Measurements from ENCODE around the gene ELMO2. TPM values are rescaled to one million over a fixed set of nuclear protein-coding genes. Genes with fewer than 3 reads are reported as not detected.
A peak's percentile ranks its signal among the peaks of the same experiment; 100 is the strongest.

ELMO2 gene
- total RNA-seq, 8 experiments from 2014 or later: 23.0 to 58.2 (median 38.2) TPM

DNA sequence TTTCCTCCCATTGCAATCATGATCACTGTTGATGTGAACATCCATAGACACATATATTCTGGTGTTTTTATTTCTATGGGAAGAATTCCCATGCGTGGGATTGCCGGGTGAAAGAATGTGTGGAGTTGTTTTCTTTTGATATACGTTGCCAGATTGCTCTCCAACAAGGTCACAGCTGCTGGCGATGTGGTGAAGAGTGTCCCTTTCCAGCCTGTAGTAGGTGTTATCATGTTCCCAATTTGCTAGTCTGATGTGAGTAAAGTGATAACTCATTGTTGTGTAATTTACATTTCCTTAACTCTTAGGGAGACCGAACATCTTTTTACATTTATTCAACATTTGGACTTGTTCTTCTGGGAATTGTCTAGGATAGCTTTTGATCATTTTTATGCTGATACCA is 14.5 kb upstream of the ELMO2 start:
- no peak overlapping the region for H3K27ac ChIP-seq
- no peak overlapping the region for H3K4me3 ChIP-seq
- peaks cover 8 to 17% of the 10 kb centered on the region in 2 donors for H3K4me1 ChIP-seq (replicated peaks in 1 of 2)
- peak in 2 of 8 experiments; percentile 43 to 60 for ATAC-seq (replicated peaks in 6 of 8)
- 4 to 100% (median 61%) methylated on average over 1 to 5 of the region's 5 CpGs for WGBS, 10 experiments
- in situ Hi-C loops (cut with MboI; ENCODE audit: low pct_unique_long_range_greater_than_20kb in 2 of 9, low sequenced_read_pairs in 9 of 9, unreplicated experiment in 9 of 9): no loop called here

DNA sequence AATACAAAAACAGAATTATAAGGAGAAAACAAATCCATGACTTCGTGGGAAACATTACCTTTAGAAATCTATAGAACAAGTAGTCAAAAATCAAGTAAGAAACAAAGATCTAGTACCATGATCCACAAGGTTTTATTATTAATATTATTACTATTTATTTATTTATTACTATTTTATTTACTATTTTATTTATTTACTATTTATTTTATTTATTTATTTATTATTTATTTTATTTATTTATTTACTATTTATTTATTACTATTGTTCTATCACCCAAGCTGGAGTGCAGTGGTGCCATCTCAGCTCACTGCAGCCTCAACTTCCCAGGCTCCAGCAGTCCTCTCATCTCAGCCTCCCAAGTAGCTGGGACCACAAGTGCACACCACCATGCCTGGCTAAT is 13.5 kb upstream of the ELMO2 start:
- Histone ChIP-seq H3K27ac (no peak overlapping the region), H3K4me3 (no peak overlapping the region), H3K4me1 (replicated peaks in 1 of 2) (peaks cover 9 to 27% of the 10 kb centered on the region in 2 donors)
- 9 to 100% (median 77%) methylated on average over 1 of the region's 1 CpG for WGBS, 10 experiments
- no peak for ATAC-seq (replicated peaks in 6 of 8)
- in situ Hi-C loops (cut with MboI; ENCODE audit: low pct_unique_long_range_greater_than_20kb in 2 of 9, low sequenced_read_pairs in 9 of 9, unreplicated experiment in 9 of 9): no loop called here

DNA sequence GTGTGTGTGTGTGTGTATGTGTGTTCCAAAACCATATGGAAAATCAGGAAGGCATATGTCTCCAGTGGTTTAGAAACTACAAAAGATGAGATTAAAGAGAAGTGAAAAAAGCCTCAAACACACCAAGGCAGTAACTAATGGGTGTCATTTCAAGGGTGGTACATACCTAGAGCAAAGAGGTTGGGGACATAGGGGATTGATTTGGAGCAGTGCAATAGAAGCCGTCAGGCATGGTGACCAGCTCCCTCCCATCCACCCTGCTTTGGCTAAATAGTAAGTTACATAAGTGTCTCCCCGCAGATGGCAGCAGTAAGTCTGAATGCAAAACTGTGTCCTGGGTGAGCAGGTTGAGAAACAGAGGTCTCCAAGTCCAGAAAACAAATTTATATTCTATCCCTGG is 10.4 kb upstream of the ELMO2 start:
- 0 to 100% (median 57%) methylated on average over 1 to 2 of the region's 2 CpGs for WGBS, 10 experiments
- peak in 2 of 8 experiments; percentile 48 to 51 for ATAC-seq (replicated peaks in 6 of 8)
- Histone ChIP-seq H3K27ac (peak overlapping the region in 1 of 2 donors; percentile 58), H3K4me1 (replicated peaks in 1 of 2) (peaks cover 19 to 31% of the 10 kb centered on the region in 2 donors), H3K4me3 (no peak overlapping the region)
- in situ Hi-C loops (cut with MboI; ENCODE audit: low pct_unique_long_range_greater_than_20kb in 2 of 9, low sequenced_read_pairs in 9 of 9, unreplicated experiment in 9 of 9): no loop called here

DNA sequence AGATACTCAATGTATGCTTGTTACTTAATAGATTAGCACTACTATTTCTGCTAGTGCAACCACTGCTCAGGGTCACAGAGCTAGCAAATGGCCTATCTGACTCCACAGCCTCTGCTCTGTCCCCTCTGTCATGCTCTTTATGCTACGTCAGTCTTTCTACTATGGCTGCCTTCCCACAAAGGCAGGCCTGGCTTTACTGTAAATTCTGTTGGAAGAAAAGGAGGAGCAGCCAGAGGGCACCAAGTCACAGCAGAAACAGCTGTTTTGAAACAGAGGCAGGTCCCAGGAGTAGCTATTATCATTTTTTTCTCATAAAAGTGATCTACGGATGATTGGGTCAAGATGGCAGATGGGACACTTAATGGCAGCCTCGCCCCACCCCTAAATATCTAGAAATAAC is 10.0 kb upstream of the ELMO2 start:
- H3K27ac ChIP-seq: peak overlapping the region; percentile 58 to 66
- 7 to 80% (median 55%) methylated on average over 1 to 2 of the region's 3 CpGs; no CpG with 5 or more reads in 4 of the 10 experiments for WGBS, 10 experiments
- H3K4me3 ChIP-seq: no peak overlapping the region
- in situ Hi-C loops (cut with MboI; ENCODE audit: low pct_unique_long_range_greater_than_20kb in 2 of 9, low sequenced_read_pairs in 9 of 9, unreplicated experiment in 9 of 9): no loop called here
- H3K4me1 ChIP-seq (replicated peaks in 1 of 2): peaks cover 22 to 33% of the 10 kb centered on the region in 2 donors
- ATAC-seq (replicated peaks in 6 of 8): peak in 7 of 8 experiments; percentile 46 to 95 (median 93)

DNA sequence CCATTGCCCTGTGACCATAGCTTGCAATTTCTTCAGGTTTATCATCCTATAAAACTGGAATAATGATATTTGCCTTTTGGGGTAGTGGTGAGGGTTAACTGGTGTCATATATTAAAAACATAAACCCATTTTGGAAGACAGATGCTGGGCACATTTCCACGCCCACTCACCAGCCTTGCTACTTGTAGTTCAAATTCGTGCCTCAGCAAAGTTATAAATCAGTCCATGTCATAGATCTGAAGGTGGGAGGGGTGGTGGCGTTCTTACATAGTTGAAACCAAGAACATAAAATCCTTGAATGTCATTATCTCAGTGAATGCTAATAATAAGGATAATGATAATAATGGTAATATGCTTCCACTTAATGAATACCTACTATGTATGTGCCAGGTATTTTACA is 9.4 kb upstream of the ELMO2 start:
- Histone ChIP-seq H3K27ac (peak overlapping the region in 1 of 2 donors; percentile 66), H3K4me3 (no peak overlapping the region), H3K4me1 (replicated peaks in 1 of 2) (peaks cover 23 to 28% of the 10 kb centered on the region in 2 donors)
- in situ Hi-C loops (cut with MboI; ENCODE audit: low pct_unique_long_range_greater_than_20kb in 2 of 9, low sequenced_read_pairs in 9 of 9, unreplicated experiment in 9 of 9): no loop called here
- 0 to 90% (median 69%) methylated on average over 2 to 3 of the region's 3 CpGs; no CpG with 5 or more reads in 3 of the 10 experiments for WGBS, 10 experiments
- ATAC-seq (replicated peaks in 6 of 8): no peak

DNA sequence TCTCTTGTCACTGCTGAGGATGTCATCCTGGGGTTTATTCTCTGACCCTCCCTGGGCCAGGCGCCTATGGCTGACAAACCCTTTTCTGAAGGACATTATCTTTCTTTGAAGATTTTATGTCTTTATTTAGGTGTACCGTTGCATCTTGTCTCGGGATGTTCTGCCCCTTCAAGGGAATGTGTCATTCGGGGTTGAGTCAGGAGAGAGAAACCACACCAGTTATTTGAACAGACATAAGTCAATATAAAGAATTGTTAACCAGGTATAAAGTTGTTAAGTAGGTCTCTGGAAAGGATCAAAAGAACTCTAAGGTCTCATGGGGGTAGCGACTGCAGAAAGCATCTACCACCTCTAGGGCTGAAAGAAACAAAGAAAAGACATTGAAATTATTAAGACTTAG is 8.2 kb upstream of the ELMO2 start:
- peaks cover 26 to 27% of the 10 kb centered on the region in 2 donors for H3K4me1 ChIP-seq (replicated peaks in 1 of 2)
- in situ Hi-C loops (cut with MboI; ENCODE audit: low pct_unique_long_range_greater_than_20kb in 2 of 9, low sequenced_read_pairs in 9 of 9, unreplicated experiment in 9 of 9): no loop called here
- H3K4me3 ChIP-seq: no peak overlapping the region
- WGBS, 10 experiments: 17 to 100% (median 78%) methylated on average over 2 to 4 of the region's 5 CpGs; no CpG with 5 or more reads in 2 of the 10 experiments
- no peak for ATAC-seq (replicated peaks in 6 of 8)
- no peak overlapping the region for H3K27ac ChIP-seq

DNA sequence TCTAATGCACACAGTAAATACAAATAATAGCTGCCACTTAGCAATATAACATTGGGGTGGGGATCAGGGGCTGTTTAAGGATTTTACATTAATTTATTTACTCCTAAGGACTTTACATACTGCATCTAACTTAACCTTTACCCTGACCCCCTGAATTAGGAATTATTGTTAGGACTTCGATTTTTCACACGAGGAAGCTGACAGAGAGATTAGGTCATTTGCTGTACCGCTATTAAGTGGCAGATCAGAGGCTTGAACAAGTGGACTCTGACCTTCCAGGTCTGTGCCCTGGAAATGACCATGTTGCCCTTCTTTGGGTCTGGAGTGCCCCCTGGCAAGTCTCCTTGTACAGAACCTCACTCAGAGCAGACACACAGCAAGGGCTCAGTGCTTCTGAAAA is 5.2 kb upstream of the ELMO2 start:
- Histone ChIP-seq H3K4me1 (replicated peaks in 1 of 2) (peaks cover 21 to 25% of the 10 kb centered on the region in 2 donors), H3K27ac (no peak overlapping the region), H3K4me3 (no peak overlapping the region)
- in situ Hi-C loops (cut with MboI; ENCODE audit: low pct_unique_long_range_greater_than_20kb in 2 of 9, low sequenced_read_pairs in 9 of 9, unreplicated experiment in 9 of 9): no loop called here
- WGBS, 10 experiments: 0 to 88% (median 60%) methylated on average over 1 to 3 of the region's 3 CpGs; no CpG with 5 or more reads in 3 of the 10 experiments
- no peak for ATAC-seq (replicated peaks in 6 of 8)

DNA sequence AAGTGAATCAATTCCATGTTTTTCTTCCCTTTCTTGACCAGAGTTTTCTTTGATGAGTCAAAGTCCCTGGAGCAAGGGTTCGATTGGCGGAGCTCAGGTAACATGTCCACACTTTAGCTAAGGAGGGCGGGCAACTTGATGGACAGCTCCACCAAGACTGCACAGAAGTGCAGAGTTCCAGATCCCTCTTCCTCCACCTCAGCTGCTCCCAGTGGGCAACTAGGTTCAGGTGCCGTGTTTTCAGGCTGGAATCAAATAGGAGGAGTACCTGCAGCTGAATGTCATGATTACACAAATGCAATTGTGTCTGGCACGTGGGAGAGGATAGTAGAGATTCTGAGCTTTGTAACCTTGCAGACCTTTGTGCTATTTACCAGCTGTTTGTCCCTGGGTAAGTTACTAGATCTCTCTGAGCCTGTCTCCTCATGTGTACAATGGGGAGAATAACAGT is 1.9 kb upstream of the ELMO2 start:
- peaks cover 15 to 19% of the 10 kb centered on the region in 2 donors for H3K4me1 ChIP-seq (replicated peaks in 1 of 2)
- ATAC-seq (replicated peaks in 6 of 8): no peak
- H3K4me3 ChIP-seq: no peak overlapping the region
- no peak overlapping the region for H3K27ac ChIP-seq
- in situ Hi-C loops (cut with MboI; ENCODE audit: low pct_unique_long_range_greater_than_20kb in 2 of 9, low sequenced_read_pairs in 9 of 9, unreplicated experiment in 9 of 9): no loop called here
- 50 to 86% (median 66%) methylated on average over 2 to 4 of the region's 5 CpGs; no CpG with 5 or more reads in 2 of the 10 experiments for WGBS, 10 experiments

DNA sequence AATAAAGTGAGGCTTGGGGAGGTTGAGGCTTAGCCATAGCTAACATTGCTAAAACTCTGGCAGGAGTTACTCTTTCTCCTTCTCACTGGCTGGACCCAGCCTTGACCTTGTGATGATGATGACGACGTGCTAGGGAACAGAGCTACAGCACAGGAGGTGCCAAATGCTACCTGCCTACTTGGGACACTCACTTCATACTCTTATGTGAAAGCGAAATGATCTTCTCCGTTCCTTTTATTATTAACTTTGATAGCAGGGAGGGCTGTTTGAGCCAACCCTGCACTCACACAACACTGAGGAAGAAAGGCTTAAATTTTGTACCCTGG is 1.2 kb upstream of the ELMO2 start:
- in situ Hi-C loops (cut with MboI; ENCODE audit: low pct_unique_long_range_greater_than_20kb in 2 of 9, low sequenced_read_pairs in 9 of 9, unreplicated experiment in 9 of 9): no loop called here
- WGBS, 10 experiments: 0 to 100% (median 55%) methylated on average over 1 to 4 of the region's 4 CpGs; no CpG with 5 or more reads in 3 of the 10 experiments
- Histone ChIP-seq H3K4me3 (no peak overlapping the region), H3K27ac (no peak overlapping the region), H3K4me1 (replicated peaks in 1 of 2) (peaks cover 15 to 19% of the 10 kb centered on the region in 2 donors)
- no peak for ATAC-seq (replicated peaks in 6 of 8)

DNA sequence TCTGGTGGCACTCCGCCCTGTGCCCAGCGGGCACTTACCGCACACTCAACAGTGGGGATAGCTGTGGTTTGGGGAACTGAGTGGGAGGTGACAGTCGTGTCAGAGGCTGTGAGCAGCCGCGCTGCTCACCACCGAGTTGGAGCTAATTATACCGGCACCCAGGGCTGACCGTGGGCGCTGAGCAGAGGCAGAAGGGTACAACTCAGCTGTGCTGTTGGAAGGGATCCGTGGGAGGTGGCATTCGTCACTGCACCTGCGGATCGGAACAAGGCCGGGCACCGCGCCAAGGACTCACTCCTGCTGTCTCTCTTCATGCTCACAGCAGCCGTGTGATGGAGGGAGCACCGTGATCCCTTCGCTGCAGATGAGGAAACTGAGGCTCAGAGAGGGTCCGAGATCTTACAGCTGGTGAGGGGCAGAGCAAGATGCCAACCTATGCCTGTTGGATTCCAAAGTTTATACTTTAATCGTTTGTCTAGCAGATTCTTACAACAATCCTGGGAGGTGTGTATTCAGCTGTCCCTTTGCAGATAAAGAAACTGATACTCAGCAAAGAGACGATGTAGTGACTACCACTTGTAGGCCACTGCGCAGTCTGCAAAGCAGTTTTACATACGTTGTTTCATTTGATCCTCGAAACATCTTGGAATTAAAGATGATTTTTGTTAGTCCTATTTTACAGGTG is 713 bp upstream of the ELMO2 start:
- WGBS, 10 experiments: 28 to 80% (median 40%) methylated on average over 1 to 6 of the region's 26 CpGs; no CpG with 5 or more reads in 3 of the 10 experiments
- H3K27ac ChIP-seq: no peak overlapping the region
- H3K4me1 ChIP-seq (replicated peaks in 1 of 2): peaks cover 14 to 16% of the 10 kb centered on the region in 2 donors
- peak; percentile 8 to 22 (median 21) for ATAC-seq (replicated peaks in 6 of 8)
- in situ Hi-C loops (cut with MboI; ENCODE audit: low pct_unique_long_range_greater_than_20kb in 2 of 9, low sequenced_read_pairs in 9 of 9, unreplicated experiment in 9 of 9): no loop called here
- peak overlapping the region; percentile 70 to 98 (median 80) for H3K4me3 ChIP-seq

DNA sequence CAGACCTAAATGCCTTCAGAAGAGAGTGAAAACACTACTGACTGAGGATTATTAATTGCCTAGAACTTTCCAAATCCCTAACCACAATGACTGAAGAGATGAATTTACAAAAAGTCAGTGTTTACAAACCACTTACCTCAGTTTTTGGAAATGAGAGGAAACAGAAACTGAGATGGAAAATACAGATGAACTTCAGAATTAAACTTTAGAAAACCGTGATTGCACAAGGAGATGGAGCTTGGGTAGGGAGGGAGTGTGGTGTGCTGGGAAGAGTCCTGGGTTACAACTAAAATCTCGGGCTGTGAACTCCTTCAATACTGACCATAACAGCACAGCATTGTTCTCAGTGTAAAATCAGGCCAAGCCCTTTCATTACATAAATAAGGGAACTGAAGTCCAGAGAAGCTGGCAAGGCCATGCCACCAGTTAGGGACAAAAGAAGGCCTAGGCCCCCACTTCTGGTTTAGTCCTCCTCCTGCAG is 4.0 kb downstream of the ELMO2 start:
- Histone ChIP-seq H3K4me3 (no peak overlapping the region), H3K27ac (no peak overlapping the region), H3K4me1 (replicated peaks in 1 of 2) (peaks cover 9 to 18% of the 10 kb centered on the region in 2 donors)
- ATAC-seq (replicated peaks in 6 of 8): no peak
- in situ Hi-C loops (cut with MboI; ENCODE audit: low pct_unique_long_range_greater_than_20kb in 2 of 9, low sequenced_read_pairs in 9 of 9, unreplicated experiment in 9 of 9): no loop called here
- 22 to 92% (median 73%) methylated on average over 1 to 2 of the region's 2 CpGs; no CpG with 5 or more reads in 2 of the 10 experiments for WGBS, 10 experiments

DNA sequence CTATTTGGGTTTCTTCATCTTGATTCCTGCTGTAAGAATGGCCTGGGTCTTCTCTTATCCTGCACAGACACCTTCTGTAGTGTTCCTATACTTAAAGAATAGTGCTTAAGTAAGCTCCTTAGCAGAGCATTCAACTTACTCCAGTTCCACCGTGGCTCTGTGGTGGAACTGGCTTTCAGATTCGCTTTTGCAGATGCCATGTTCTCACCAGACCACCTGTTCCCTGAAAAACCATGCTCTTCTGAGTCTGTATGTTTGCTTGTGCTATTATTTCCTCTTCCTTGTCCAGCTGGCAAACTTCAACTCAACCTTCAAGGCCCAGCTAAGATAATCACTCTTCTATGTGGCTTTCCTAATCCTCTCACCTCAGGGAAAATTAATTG is 4.9 kb downstream of the ELMO2 start:
- Histone ChIP-seq H3K4me3 (no peak overlapping the region), H3K27ac (no peak overlapping the region), H3K4me1 (replicated peaks in 1 of 2) (peaks cover 17 to 27% of the 10 kb centered on the region in 2 donors)
- in situ Hi-C loops (cut with MboI; ENCODE audit: low pct_unique_long_range_greater_than_20kb in 2 of 9, low sequenced_read_pairs in 9 of 9, unreplicated experiment in 9 of 9): no loop called here
- WGBS, 10 experiments: 60 to 85% (median 76%) methylated on average over 2 of the region's 2 CpGs; no CpG with 5 or more reads in 6 of the 10 experiments
- ATAC-seq (replicated peaks in 6 of 8): no peak

DNA sequence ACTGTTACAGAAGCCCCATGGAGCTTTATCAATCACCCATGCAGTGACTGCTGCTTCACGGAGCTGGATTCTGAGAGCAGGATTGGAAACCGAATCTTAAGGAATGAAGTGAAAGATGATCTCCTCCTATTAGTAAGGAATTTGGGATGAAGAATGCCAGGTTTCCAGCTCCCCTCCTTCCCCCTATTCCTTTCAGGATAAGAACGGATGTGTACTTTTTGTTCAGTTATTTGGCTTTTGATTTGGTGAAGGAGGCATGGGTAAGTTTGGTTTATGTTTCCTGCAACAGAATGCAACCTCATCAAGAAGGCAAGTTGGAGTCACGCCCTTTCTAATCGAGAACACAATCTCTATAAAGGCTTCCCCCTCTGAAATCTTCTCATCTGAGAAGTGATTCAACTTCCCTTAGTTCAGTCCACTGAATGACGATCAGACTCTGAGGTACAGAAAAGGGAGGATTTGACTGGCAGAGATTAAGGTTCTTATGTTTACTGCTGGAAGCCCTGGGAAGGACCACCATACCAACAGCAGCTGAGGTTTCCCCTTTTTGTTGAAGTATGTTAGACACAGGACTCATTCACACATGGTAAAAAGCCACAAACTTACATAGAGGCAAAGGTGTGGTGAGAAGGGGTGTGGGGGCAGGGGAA is 5.5 kb downstream of the ELMO2 start:
- Histone ChIP-seq H3K4me1 (replicated peaks in 1 of 2) (peaks cover 22 to 32% of the 10 kb centered on the region in 2 donors), H3K27ac (no peak overlapping the region), H3K4me3 (no peak overlapping the region)
- peak in 5 of 8 experiments; percentile 13 to 46 (median 25) for ATAC-seq (replicated peaks in 6 of 8)
- 4 to 60% (median 40%) methylated on average over 1 to 6 of the region's 6 CpGs; no CpG with 5 or more reads in 1 of the 10 experiments for WGBS, 10 experiments
- in situ Hi-C loops (cut with MboI; ENCODE audit: low pct_unique_long_range_greater_than_20kb in 2 of 9, low sequenced_read_pairs in 9 of 9, unreplicated experiment in 9 of 9): no loop called here
